Anterior cingulate cortex (tissue), 58 donors: ENCODE results near the gene ARNT2.

ENCODE experiments used
- DNase-seq, 58 donors: peaks; one replicate each; lab custom pipeline; 2025; lab: John Stamatoyannopoulos, UW

The ARNT2 gene

DNA sequence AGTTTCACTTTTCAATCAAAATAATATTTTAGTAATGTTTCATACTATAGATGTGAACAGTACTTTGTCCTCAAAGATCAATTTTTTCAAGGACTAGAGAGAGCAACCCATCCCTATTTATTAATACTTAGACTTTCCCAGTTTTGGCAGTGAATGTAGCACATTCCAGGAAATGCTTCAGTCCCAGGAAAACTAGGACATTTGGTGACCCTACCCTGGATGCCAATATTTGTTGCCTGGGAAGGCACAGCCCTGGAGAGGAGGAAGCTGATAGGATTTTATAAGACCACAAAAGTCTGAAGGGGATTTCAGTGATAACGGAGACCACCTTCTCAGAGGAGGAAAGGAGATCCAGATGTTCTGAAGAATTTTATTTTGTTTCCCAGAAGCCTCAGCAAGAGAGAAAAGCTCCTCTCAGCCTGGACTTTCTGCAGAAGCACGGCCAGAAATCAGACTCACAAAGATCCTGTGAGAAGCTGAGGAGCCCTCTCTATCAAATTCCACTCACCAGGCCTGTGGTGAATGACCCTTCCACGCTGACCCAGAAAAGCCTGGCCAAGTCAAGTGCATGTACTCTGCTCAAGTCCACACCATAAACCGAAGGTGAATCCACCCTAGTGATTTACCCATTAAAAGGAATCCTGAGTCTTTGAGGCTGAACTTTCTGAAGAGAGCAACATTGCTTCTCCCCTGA, 203.3 kb downstream of the ARNT2 start:
- DNase-seq, result no peak

GRCh38 chr15:80608688-80609087, 204.5 kb downstream of the ARNT2 start:
- no peak for DNase-seq

DNA sequence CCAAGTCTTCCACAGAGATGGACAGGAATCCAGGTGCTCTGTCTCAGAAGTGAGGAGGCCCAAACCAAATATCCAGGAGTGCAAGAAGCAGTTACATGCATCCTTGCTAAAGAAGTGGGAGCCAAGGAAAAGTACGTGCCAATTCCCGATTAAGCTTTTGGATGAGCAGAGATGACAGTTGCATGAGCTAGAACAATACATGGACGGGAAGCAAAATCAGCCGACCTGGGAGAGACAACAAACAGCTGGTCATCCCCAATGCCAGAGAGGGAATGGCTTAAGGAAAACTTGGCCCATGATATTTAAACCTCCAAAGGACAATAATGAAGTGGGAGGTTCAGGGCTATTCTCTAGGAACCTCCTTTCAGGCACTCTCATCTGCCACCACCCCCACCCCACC, 204.9 kb downstream of the ARNT2 start:
- no peak for DNase-seq

DNA sequence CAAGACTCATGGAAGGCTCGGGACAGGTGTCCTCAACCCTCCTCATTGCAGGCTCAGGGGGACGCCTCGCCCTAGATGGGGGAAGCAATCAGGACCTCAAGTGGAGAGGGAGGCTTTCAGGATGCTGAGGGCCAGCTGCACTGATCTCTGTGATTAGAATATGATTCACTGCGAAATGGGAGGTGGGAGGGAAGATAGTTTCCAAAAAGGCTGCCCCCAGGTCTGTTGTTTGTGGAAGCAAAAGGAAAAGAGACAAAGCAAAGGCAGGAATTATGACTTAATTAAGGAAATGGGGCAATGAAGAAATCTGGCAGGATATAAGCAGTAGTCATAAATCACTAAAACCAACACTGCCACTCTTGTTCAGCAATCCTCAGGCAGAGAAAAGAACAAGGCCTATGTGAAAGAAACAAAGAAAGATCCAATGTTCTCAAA, 205.3 kb downstream of the ARNT2 start:
- DNase-seq, result no peak

DNA sequence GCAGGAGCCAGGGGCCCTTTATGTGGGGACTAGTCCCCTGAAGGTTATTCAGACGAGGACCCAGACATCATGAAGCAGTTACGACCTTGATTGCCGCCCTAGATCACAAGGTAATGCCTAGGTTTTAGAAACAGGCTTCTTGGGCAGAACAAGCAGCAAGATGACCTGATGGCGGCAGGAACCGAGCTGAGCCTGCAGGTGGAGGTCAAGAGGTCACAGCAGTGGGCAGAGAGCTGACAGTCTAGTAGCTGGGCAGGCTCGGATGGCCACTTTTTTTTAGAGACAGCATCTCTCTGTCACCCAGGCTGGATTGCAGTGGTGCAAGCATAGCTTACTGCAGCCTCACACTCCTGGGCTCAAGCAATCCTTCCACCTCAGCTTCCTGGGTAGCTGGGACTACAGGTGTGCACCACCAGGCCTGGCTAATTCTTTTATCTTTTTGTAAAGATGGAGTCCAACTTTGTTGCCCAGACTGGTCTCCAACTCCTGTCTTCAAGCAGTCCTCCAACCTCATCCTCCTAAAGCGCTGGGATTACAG, 207.4 kb downstream of the ARNT2 start:
- DNase-seq, result no peak

DNA sequence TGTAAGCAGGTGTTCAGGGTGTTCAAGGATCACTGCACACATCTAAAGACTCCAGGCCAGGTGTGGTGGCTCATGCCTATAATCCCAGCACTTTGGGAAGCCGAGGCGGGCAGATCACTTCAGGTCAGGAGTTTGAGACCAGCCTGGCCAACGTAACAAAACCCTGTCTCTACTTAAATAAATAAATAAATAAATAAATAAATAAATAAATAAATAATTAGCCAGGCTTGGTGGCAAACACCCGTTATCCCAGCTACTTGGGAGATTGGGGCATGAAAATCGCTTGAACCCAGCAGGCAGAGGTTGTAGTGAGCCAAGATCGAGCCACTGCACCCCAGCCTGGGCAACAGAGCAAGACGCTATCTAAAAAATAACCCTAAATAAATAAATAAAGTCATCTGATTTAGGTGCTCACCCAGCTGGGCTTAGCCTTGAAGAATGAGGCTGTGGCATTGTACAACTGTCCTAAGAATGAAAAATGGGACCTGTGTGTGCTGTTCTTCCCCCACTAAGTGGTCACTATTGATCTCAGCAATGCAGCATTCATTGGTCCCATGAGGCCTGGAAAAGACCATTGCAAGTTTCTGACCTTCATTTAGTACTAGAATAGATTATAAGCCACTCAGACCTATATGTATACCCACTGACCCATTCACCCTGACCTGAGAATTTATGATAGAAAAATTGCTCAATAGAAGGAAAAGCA, 208.1 kb downstream of the ARNT2 start:
- no peak for DNase-seq

GRCh38 chr15:80613762-80614365, 209.7 kb downstream of the ARNT2 start:
- no peak for DNase-seq

GRCh38 chr15:80614711-80615360, 210.7 kb downstream of the ARNT2 start:
- no peak for DNase-seq

DNA sequence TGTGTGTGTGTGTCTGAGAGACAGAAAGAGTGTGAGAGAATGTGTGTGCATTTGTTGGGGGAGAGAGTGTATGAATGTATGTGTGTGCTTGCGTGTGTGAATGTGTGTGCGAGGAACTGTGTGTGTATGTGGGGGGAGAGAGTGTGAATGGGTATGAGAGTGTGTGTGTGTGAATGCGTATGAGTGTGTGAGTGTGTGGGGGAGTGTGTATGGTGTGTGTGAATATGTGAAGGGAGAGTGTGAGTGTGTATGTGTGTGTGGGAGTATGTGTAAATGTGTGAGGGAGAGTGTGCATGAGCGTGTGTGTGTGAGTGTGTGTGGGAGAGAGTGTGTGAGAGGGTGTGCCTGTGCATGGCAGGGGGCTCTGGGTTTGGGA, 211.2 kb downstream of the ARNT2 start:
- no peak for DNase-seq

- no peak for DNase-seq
Measured at GRCh38 chr15:80615783-80616391, 211.7 kb downstream of the ARNT2 start.

DNA sequence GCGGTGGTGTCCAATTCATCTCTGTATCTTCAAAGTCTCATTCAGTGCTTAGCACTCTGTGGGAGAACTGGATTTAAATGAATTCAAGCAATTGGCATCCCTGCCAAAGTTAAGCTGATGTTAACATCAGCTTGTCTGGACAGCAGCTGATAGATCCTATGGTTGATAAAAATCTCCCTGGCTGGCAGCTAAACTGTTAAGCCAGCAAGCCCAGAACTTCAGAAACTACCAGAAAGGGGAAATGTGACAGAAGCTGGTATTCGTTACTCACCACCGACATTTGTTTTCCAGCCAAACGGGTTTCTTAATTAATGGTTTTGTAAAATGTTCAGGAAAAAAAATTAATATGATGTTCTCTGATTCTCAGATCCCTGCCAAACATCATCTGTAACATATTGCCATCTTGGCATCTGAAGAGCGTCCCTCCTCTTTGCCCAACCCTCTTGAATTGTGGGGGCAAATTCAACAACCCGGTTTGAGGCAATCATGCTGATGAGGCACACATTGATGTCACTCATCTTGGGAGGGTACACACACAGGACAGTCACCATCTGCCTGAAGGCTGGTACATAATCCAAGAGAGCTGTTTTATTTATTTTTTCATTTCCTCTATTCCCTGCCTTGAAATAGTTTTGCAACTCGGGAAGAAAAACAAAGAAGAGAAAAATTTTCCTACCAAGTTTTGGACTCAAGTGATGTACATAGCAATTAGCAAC, 214.7 kb downstream of the ARNT2 start:
- no peak for DNase-seq

DNA sequence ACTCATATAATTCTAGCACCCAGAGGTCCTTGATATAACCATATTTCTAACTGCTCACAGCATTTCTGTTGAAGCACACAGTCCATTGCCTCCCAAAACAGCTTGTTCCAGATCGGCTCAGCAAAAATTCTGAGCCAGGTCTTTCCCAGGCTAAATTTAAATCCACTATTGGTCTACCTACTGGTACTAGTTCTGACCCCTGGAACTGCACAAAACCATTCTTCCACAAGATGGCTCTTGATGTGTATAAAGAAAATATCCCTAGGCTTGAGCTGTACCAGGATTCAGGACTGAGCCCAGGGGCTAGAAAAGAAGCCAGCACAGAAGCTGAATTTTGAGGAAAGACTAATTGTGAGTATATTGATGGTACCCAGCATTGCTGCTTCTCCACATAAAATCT, 215.5 kb downstream of the ARNT2 start:
- no peak for DNase-seq

DNA sequence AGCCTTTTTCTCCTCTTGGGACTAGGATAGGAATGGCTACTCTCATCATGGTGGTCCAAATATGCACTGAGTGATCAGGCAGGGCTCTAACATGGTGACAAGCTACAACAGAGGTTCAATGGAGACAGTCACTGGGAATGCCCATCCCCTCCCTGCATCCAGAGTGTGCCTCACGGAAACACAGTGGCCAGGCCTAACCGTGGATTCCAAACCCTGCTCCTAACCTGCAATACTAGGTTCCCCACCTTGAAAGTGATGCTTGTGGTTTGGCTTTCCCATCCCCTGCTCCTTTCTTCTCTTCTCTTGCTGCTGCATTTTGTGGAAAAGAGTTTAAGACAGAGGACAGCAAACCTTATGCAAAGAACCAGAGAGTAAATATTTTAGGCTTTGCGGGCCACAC, 216.0 kb downstream of the ARNT2 start:
- no peak for DNase-seq

GRCh38 chr15:80620931-80621330, 216.7 kb downstream of the ARNT2 start:
- DNase-seq, result no peak

DNA sequence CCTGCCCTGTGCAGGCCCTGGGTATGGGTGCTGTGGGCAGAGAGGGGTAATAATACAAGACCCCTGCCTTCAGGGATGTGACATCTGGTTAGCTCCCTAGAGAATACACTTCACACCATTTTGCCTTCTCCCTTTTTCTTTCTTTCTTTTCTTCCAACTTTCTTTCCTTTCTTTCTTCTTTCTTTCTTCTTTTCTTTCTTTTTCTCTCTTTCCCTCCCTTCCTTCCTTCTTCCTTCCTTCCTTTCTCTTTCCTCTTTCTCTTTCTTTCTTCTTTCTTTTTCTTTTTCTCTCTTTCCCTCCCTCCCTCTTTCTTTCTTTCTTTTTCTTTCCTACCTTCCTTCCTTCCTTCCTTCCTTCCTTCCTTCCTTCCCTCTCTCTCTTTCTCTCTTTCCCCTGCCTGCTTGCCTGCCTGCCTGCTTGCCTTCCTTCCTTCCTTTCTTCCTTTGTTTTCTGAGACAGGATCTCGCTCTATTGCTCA, 222.5 kb downstream of the ARNT2 start:
- no peak for DNase-seq

DNA sequence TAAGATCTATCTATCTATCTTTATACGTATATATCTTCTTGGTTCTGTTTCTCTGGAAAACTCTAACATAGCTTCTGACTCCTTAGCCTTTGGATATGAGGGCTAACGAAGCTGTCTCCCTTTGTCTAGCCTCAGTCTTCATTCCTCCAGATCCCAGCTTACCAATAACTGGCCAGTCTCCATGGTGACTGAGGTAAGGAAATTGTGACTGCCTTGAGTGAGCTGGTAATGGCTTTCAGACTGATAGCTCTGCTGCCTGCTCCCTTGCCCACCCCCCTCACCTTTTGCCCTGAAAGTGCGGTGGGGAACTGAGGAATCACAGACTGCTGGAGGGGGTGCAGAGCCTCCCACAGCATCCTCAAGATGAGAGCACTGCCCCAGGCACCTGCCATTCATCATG, 225.2 kb downstream of the ARNT2 start:
- DNase-seq, result no peak

DNA sequence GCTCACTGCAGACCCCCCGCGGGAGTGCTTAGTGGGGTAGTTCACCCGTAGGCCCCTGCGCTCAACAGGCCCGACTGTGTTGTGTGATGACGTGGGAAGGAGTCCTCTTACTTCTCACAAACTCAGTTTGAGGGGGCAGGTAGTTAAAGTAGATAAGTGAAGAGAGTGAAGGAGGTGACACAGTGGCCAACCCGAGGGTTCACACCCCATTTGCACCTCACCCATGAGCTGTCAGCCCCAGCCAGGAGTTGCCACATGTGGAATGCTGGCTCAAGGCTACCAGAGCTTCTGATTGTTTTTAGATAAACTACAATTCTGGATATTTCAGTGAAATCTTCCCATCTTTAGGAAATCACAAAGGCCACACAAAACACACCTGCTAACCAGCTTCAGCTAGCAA, 226.8 kb downstream of the ARNT2 start:
- DNase-seq, result no peak

- DNase-seq, result no peak
Measured at GRCh38 chr15:80633221-80633620, 229.0 kb downstream of the ARNT2 start.

GRCh38 chr15:80635953-80636352, 231.8 kb downstream of the ARNT2 start:
- no peak for DNase-seq

DNA sequence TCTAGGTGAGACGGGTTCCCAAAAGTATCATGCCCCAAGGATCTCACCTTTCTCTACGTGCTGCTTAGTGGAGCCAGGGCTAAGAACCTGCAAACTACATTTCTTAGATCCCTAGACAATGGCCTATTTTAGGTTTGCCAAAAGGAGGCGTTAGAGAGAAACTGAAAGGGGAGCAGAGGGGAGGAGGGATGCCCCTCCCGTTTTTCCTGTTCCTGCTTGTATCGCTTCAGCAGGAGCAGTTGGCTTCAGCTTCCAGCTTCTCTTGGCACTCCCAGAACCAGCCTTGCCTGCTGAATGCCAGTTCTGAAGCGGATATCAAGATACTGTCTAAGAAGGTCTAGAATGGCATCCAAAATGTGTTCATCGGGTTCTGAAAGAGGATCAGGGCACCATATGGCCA, 232.5 kb downstream of the ARNT2 start:
- DNase-seq, result no peak
